ENCODE measurements around the gene GNG13.

The GNG13 gene

DNA sequence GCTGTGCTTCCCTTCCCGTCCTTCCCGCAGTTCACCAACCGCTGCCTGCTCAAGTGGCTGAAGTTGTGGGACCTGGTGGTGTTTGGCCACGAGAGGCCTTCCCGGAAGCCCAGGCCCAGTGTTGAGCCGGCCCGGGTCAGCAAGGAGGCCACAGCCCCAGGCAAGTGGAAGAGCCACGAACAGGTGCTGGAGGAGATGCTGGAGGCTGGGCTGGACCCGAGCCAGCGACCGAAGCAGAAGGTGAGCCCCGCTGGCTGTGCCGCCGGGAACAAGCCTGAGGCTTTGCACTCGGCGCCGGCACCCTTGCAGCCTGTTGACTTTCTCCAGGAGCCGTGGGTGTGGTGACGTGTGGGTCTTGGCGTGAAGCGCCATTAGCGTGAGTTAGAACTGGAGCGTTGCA, 9.4 kb downstream of the GNG13 start:
- H3K4me3 ChIP-seq (ENCODE audit: low read length) = no peak overlapping the region
- H3K9me3 ChIP-seq (ENCODE audit: low read length) = no peaks in the 10 kb centered on the region
- peaks cover 45% of the 10 kb centered on the region for H3K36me3 ChIP-seq (ENCODE audit: insufficient read depth, low read length)
- H2AFZ ChIP-seq (ENCODE audit: low read depth, low read length) = no peak overlapping the region
- peaks cover 20% of the 10 kb centered on the region for H3K4me1 ChIP-seq (ENCODE audit: insufficient read depth, low read length)
- H3K27me3 ChIP-seq (ENCODE audit: insufficient read depth, low read length) = no peaks in the 10 kb centered on the region

DNA sequence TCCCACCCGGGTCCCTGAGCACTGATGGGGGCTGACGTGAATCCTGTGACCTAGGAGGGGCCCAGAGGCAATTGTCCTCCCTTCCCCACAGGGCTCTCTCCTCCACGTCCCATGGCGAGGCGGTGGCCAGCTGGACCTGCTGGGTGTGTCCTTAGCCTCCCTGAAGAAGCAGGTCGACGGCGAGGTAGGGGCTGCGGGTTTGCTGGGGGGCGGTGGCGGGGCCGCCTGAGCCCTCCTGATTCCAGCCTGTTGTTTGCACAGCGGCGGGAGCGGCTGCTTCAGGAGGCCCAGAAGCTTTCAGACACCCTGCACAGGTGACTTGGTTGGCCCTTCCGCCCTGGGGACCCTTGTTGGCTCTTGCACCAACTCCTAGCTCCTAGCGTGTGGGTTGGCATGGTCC, 10.4 kb downstream of the GNG13 start:
- Histone ChIP-seq H2AFZ (ENCODE audit: low read depth, low read length) (no peak overlapping the region), H3K4me3 (ENCODE audit: low read length) (peak overlapping the region; percentile 65), H3K4me1 (ENCODE audit: insufficient read depth, low read length) (peaks cover 20% of the 10 kb centered on the region), H3K36me3 (ENCODE audit: insufficient read depth, low read length) (peaks cover 43% of the 10 kb centered on the region), H3K27me3 (ENCODE audit: insufficient read depth, low read length) (no peaks in the 10 kb centered on the region), H3K9me3 (ENCODE audit: low read length) (no peaks in the 10 kb centered on the region)

DNA sequence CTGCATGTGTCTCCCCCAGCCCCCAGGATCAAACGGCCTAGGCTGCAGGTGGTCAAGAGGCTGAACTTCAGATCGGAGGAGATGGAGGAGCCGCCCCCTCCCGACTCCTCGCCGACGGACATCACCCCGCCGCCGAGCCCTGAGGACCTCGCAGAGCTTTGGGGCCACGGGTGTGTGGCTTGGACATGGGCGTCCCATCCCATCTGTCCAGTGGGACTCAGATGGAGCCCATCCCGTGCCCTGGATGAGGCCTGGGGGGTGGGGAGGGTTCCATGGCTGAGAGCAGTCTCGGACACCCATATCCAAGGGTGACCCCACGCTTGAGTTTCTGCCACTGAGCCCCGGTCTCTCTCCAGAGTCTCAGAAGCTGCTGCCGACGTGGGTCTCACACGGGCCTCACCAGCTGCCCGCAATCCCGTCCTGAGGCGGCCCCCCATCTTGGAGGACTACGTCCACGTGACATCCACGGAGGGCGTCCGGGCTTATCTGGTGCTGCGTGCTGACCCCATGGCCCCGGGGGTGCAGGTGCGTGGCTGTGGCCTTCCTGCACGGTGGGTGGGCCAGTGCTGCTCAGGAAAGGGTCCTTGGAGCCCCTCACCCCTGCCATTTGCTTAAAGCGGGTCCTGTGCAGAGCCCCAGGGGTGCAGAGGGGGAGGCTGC, 11.2 kb downstream of the GNG13 start:
- Histone ChIP-seq H3K27me3 (ENCODE audit: insufficient read depth, low read length) (no peaks in the 10 kb centered on the region), H3K36me3 (ENCODE audit: insufficient read depth, low read length) (peaks cover 38% of the 10 kb centered on the region)

DNA sequence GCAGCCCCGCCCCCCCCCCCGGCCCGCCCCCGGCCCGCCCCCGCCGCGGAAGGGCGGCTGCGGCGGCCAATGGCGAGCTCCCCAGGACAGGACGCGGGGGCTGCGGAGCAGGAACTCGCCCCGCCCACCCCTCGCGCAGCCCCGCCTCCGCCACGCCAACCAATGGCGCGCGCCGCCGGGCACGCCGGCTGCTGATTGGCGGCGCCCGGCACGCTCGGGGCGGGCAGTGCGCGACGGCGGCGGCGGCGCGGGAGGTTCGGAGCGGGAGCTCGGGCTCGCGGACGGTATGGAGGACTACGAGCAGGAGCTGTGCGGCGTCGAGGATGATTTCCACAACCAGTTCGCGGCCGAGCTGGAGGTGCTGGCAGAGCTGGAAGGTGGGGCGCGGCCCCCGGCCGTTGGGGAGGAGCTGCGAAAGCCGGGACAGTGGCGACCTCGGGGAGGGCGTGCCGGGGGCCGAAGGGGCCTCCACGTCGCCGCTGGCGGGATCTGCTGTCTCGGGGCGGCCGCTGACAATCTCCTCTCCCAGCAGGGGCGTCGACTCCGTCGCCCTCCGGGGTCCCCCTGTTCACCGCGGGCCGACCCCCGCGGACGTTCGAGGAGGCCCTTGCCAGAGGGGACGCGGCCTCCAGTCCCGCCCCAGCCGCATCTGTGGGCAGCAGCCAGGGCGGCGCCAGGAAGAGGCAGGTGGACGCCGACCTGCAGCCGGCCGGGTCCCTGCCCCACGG, 12.0 kb downstream of the GNG13 start, which contains the start of gene CHTF18:
CHTF18 (plus strand) TSS at position 222 of the 728 bp plus-strand sequence; CDS start at position 287, 65 bp downstream.
- H3K4me3 ChIP-seq (ENCODE audit: low read length) = peak within 1 kb of the TSS; percentile 95
- H3K36me3 ChIP-seq (ENCODE audit: insufficient read depth, low read length) = peaks cover 34% of the 10 kb centered on the region
- H3K27me3 ChIP-seq (ENCODE audit: insufficient read depth, low read length) = no peaks in the 10 kb centered on the region
- H2AFZ ChIP-seq (ENCODE audit: low read depth, low read length) = peak within 1 kb of the TSS; percentile 32
- no peaks in the 10 kb centered on the region for H3K9me3 ChIP-seq (ENCODE audit: low read length)
- peaks cover 20% of the 10 kb centered on the region for H3K4me1 ChIP-seq (ENCODE audit: insufficient read depth, low read length)

More for the DNA sequence above, 11.2 kb downstream of the GNG13 start:
- Histone ChIP-seq H3K4me1 (ENCODE audit: insufficient read depth, low read length) (peaks cover 20% of the 10 kb centered on the region), H3K4me3 (ENCODE audit: low read length) (peak overlapping the region; percentile 65), H2AFZ (ENCODE audit: low read depth, low read length) (no peak overlapping the region), H3K9me3 (ENCODE audit: low read length) (no peaks in the 10 kb centered on the region)

DNA sequence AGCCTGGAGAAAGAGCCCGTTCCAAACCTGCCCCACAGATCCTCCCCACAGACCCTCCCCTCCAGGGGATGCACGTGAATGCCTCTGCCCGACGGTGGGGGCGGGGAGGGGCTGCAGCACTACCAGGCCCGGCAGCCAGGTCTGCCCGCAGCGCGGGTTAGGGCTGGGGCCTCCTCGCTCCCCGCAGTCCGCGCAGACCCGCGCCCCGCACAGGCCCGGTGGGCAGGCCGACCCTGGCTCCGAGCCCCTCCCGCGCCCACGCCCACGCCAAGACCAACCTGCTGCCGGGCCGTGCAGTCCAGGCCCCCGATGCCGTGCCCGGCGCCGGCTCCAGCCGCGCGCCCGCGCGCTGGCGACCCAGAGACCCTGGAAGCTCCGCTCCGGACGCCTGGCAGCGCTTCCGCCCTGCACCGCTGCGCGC, 12.5 kb downstream of the GNG13 start, which contains the start of gene RPUSD1:
RPUSD1 (minus strand) TSS at position 404 of the 421 bp plus-strand sequence. CDS start 644 bp downstream, outside the sequence.
- peak within 1 kb of the TSS; percentile 32 for H2AFZ ChIP-seq (ENCODE audit: low read depth, low read length)
- no peaks in the 10 kb centered on the region for H3K27me3 ChIP-seq (ENCODE audit: insufficient read depth, low read length)
- H3K9me3 ChIP-seq (ENCODE audit: low read length) = no peaks in the 10 kb centered on the region
- H3K36me3 ChIP-seq (ENCODE audit: insufficient read depth, low read length) = peaks cover 28% of the 10 kb centered on the region
- H3K4me3 ChIP-seq (ENCODE audit: low read length) = peak within 1 kb of the TSS; percentile 95
- H3K4me1 ChIP-seq (ENCODE audit: insufficient read depth, low read length) = peaks cover 20% of the 10 kb centered on the region

DNA sequence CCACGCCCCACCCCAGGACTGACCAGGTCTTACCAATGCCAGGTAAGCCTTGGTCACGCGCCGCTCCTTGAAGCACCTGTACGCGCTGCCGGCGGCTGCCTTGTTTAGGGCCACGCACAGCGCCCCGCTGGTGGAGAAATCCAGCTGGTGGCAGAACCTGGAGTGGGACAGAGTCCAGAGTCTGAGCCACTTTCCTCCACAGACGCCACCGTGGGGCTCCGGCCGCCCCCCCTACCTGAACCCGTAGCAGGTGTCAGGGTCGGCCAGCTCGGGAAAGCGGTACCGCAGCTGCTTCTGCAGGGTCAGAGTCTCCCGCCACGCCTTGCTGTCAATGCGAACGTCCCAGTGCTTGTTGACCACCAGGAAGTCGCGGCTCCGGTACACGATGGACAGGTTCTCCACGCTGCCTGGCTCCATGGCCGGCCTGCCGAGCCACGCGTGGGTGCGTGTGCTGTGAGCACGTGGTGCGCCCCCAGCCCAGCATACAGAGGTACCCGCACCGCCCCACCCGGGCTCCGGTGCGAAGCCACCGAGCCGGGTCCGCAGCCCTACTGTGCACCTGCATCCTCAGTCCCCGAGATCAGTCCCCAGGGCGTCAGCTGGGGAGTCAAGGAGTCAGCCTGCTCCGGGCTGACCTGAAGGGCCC, 13.1 kb downstream of the GNG13 start:
- Histone ChIP-seq H3K4me3 (ENCODE audit: low read length) (peak overlapping the region; percentile 95), H3K4me1 (ENCODE audit: insufficient read depth, low read length) (peaks cover 20% of the 10 kb centered on the region), H3K36me3 (ENCODE audit: insufficient read depth, low read length) (peaks cover 26% of the 10 kb centered on the region), H3K9me3 (ENCODE audit: low read length) (no peaks in the 10 kb centered on the region), H2AFZ (ENCODE audit: low read depth, low read length) (no peak overlapping the region), H3K27me3 (ENCODE audit: insufficient read depth, low read length) (peaks cover 5% of the 10 kb centered on the region)

DNA sequence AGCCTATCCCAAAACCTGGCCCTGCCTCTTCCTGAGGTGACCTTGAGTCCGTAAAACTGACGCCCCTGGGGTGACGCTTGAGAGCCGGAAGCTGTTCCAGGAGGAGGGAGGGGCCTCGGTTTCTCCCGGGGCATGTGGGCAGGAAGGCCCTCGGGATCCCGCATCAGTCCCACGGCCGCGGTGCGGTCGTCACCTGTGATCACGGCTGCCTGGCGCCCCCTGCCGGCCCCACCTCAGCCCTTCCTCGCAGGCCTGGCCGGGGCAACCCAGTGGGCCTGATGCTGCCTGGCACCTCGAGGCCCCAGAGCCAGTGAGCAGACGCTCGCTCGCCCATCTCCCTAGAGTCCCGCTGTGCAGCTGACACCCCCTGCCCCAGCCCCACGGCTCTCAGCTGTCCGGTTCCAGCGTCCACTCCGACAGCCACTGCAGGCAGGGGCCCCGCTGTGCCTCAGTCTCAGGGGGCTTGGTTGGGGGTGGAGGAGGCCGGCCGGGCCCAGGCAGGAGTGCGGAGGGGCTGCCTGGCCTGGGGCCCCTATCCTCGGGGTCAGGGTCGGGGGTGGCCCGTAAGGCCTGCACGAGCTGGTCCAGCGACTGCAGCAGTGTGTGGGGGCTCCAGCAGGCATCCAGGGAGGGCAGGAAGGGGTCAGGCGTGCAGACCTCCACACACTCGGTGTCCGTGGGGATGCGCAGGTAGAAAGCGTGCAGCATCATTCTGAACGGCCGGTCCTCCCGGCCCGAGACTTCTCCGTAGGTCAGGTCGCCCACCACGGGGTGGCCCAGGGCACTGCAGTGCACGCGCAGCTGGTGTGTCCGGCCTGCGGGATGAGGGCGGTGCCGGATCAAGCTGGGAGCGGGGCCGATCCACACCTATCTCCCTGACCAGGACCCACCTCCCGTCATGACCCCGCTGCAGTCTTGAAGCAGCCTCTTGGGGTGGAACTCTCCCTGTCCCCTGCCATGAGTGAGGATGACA, 14.7 kb downstream of the GNG13 start:
- H3K36me3 ChIP-seq (ENCODE audit: insufficient read depth, low read length) = peaks cover 10% of the 10 kb centered on the region
- peaks cover 16% of the 10 kb centered on the region for H3K27me3 ChIP-seq (ENCODE audit: insufficient read depth, low read length)
- no peaks in the 10 kb centered on the region for H3K9me3 ChIP-seq (ENCODE audit: low read length)
- H2AFZ ChIP-seq (ENCODE audit: low read depth, low read length) = no peak overlapping the region
- no peak overlapping the region for H3K4me3 ChIP-seq (ENCODE audit: low read length)
- peaks cover 20% of the 10 kb centered on the region for H3K4me1 ChIP-seq (ENCODE audit: insufficient read depth, low read length)

DNA sequence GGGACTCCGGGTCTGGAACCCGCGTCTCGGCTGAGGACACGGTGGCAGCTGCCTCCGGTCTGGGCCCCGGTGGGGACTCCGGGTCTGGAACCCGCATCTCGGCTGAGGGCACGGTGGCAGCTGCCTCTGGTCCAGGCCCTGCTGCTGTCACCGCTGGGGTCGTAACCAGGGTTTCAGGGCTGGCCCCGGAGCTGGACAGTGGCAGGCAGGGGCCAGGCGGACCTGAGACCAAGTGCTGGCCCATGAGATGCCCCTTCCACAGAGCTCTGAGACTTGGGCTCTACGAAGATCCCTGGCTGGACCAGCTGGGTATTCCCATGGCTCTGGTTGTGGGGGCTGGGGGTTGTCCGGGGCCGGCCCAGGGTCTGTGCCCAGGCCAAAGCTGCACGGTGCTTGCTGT, 16.1 kb downstream of the GNG13 start:
- peaks cover 5% of the 10 kb centered on the region for H3K36me3 ChIP-seq (ENCODE audit: insufficient read depth, low read length)
- H3K27me3 ChIP-seq (ENCODE audit: insufficient read depth, low read length) = peaks cover 29% of the 10 kb centered on the region
- peaks cover 15% of the 10 kb centered on the region for H3K4me1 ChIP-seq (ENCODE audit: insufficient read depth, low read length)
- H3K9me3 ChIP-seq (ENCODE audit: low read length) = no peaks in the 10 kb centered on the region
- H3K4me3 ChIP-seq (ENCODE audit: low read length) = no peak overlapping the region
- no peak overlapping the region for H2AFZ ChIP-seq (ENCODE audit: low read depth, low read length)

DNA sequence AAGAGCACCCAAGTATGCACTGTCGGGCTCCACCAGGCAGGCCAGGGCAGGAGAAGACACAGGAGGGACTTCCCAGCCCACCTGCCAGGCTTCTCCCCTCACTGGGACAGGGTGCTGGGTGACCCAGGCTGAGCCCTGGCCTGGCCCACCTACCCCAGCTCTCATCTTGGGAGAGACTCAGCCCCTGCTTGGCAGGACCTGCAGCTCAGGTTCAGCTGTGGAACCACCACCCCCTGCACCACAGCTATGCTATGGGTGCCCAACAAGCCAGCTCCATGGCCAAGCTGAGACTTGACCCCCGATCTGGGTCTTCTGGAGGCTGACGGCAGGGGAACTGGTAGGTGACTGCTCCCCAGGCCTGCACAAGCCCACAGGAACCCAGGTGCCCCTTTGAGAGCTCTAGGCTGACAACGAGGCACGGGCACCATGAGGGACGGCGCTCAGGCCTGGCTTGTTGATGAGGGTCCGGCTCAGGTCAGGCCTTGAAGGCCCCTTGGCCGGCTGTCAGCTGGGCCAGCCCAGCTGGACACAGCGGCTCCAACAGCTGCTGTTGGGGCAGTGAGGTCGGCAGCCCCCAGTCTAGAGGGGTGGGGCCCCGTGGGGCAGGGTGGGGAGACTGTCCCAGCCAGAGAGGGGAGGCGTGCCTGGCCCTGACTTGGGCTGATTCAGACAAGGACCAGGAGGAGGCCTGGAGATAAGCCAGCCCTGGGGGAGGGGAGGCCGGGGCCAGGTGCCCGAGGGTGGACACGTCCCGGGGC, 17.0 kb downstream of the GNG13 start:
- Histone ChIP-seq H3K4me3 (ENCODE audit: low read length) (no peak overlapping the region), H3K4me1 (ENCODE audit: insufficient read depth, low read length) (peaks cover 9% of the 10 kb centered on the region), H3K27me3 (ENCODE audit: insufficient read depth, low read length) (peaks cover 31% of the 10 kb centered on the region), H3K36me3 (ENCODE audit: insufficient read depth, low read length) (peaks cover 5% of the 10 kb centered on the region), H3K9me3 (ENCODE audit: low read length) (no peaks in the 10 kb centered on the region), H2AFZ (ENCODE audit: low read depth, low read length) (no peak overlapping the region)

DNA sequence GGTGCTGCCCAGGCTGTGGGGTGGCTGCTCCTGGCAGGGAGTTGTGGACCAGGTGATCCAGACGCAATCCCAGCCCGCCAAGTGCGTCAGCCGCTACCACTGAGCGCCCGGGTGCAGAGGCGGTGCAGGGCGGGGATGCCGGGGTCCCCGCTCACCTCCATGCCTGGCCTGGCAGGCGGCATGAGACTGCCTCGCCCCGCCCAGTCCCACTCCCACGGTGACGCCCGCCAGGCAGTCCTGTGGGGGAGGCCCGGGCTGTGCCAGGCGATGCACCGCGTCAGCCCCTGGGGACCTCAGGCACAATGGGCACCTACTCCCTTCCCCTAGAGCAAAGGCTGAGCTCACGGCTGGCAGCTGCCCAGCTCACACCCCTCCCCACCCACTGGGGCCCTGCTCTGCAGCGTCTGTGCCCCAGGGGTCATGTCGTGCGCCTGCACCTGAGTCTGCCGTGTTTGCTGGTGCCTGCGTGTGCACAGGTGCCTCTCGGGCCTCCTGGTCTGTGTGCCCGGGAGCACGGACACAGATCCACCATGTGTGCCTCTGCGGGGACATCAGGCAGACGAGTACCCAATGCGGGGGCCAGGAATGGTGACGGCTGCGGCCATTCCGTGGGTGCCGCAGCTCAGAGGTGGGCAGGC, 17.6 kb downstream of the GNG13 start:
- Histone ChIP-seq H2AFZ (ENCODE audit: low read depth, low read length) (no peak overlapping the region), H3K36me3 (ENCODE audit: insufficient read depth, low read length) (peaks cover 5% of the 10 kb centered on the region), H3K4me3 (ENCODE audit: low read length) (no peak overlapping the region), H3K27me3 (ENCODE audit: insufficient read depth, low read length) (peaks cover 37% of the 10 kb centered on the region), H3K4me1 (ENCODE audit: insufficient read depth, low read length) (peaks cover 9% of the 10 kb centered on the region), H3K9me3 (ENCODE audit: low read length) (no peaks in the 10 kb centered on the region)

DNA sequence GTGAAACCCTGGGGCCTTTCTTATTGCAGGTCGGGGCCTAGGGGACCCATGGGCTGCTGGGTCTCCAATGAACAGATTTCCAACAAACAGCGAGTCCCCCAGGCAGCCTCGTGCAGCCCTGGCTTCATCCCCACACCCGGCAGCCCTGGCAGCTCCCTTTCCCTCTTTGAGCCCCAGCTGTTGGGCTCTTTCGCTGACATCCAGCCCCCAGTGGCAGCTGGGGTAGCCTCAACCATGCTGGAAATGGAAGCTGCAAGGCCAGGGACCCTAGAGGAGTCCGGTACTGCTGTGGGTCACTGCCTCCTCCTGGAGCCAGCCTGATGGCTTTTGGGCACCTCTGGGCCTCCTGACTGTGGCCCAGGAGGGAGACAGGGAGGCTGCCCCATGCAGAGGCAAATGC, 18.3 kb downstream of the GNG13 start:
- Histone ChIP-seq H2AFZ (ENCODE audit: low read depth, low read length) (no peak overlapping the region), H3K9me3 (ENCODE audit: low read length) (no peaks in the 10 kb centered on the region), H3K4me1 (ENCODE audit: insufficient read depth, low read length) (peaks cover 5% of the 10 kb centered on the region)

More for the DNA sequence above, 18.3 kb downstream of the GNG13 start:
- Histone ChIP-seq H3K36me3 (ENCODE audit: insufficient read depth, low read length) (peaks cover 5% of the 10 kb centered on the region), H3K27me3 (ENCODE audit: insufficient read depth, low read length) (peaks cover 40% of the 10 kb centered on the region), H3K4me3 (ENCODE audit: low read length) (no peak overlapping the region)
